GM19397 (cell line): ENCODE measurements around the gene AMIGO2.

Experiments
- ATAC-seq: cut with Tn5 transposase; IDR thresholded peaks from one replicate; pipeline ENCODE4 v1.9.1; 2021; ENCODE audit warnings: mild to moderate bottlenecking, moderate library complexity; ENCODE audit not compliant: unreplicated experiment

Gene AMIGO2

GRCh38 chr12:47038270-47038748 lies 41.5 kb downstream of the AMIGO2 start:
- no peak for ATAC-seq

GRCh38 chr12:47035484-47035883 lies 44.3 kb downstream of the AMIGO2 start:
- ATAC-seq, result no peak

GRCh38 chr12:47034661-47035060 lies 45.1 kb downstream of the AMIGO2 start:
- no peak for ATAC-seq

- ATAC-seq, result no peak
Observed at GRCh38 chr12:47033789-47034555, 45.8 kb downstream of the AMIGO2 start.

- no peak for ATAC-seq
Observed at GRCh38 chr12:47033081-47033480, 46.7 kb downstream of the AMIGO2 start.

GRCh38 chr12:47032644-47033043 lies 47.1 kb downstream of the AMIGO2 start:
- no peak for ATAC-seq

- no peak for ATAC-seq
Observed at GRCh38 chr12:47029903-47030302, 49.9 kb downstream of the AMIGO2 start.

GRCh38 chr12:47028981-47029708 lies 50.6 kb downstream of the AMIGO2 start:
- no peak for ATAC-seq

GRCh38 chr12:47028186-47028585 lies 51.6 kb downstream of the AMIGO2 start:
- no peak for ATAC-seq
